GM10248 (cell line): ENCODE data around the gene PIGV.

Experiments used
- CTCF ChIA-PET: fragments of 300-600 bp; sonication (Branson Sonifier 250); formaldehyde crosslinking; extraction: SDS; loops from one replicate; lab custom pipeline; 2021; ENCODE audit warnings: antibody characterized with exemption; lab: Yijun Ruan, JAX
- POLR2A ChIA-PET: fragments of 350-650 bp; sonication (Branson Sonifier 250); formaldehyde crosslinking; extraction: SDS; loops from one replicate; lab custom pipeline; 2020; ENCODE audit warnings: antibody characterized with exemption; lab: Yijun Ruan, JAX
- DNase-seq: peaks from one replicate; pipeline ENCODE4 v3.0.0; 2012; ENCODE audit errors: extremely low spot score
- TF ChIP-seq, protein P1 (sequence below): IDR thresholded peaks from 2 replicates; pipeline ENCODE4 v1.5.1; 2012; ENCODE audit warnings: mild to moderate bottlenecking, low read depth; ENCODE audit errors: extremely low read depth, missing control alignments, control extremely low read depth

Gene PIGV

DNA sequence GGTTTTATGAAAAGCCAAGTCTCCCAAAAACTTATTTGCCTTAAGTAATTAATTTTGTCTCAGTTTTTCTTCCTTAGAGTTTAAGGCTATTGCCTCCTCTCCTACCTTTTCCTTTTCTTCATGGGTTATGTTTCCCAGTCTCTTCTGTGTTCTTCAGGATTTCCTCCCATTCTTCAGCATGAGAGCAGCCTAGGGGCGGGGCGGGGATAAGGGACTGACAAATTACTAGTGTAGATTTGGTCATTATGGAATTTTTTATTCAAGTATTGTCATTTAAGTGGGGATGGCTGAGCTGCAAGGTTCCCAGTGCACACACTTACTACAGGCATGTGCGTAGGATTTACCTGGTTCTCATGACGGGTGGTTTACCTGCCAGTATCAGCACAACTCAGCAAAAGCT, 35.2 kb upstream of the PIGV start:
- no peak for DNase-seq
- TF ChIP-seq, protein P1, sequence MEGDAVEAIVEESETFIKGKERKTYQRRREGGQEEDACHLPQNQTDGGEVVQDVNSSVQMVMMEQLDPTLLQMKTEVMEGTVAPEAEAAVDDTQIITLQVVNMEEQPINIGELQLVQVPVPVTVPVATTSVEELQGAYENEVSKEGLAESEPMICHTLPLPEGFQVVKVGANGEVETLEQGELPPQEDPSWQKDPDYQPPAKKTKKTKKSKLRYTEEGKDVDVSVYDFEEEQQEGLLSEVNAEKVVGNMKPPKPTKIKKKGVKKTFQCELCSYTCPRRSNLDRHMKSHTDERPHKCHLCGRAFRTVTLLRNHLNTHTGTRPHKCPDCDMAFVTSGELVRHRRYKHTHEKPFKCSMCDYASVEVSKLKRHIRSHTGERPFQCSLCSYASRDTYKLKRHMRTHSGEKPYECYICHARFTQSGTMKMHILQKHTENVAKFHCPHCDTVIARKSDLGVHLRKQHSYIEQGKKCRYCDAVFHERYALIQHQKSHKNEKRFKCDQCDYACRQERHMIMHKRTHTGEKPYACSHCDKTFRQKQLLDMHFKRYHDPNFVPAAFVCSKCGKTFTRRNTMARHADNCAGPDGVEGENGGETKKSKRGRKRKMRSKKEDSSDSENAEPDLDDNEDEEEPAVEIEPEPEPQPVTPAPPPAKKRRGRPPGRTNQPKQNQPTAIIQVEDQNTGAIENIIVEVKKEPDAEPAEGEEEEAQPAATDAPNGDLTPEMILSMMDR, result no peak
- CTCF ChIA-PET, result no interaction called here
- POLR2A ChIA-PET, result no interaction called here

GRCh38 chr1:26754086-26754874, 33.5 kb upstream of the PIGV start:
- POLR2A ChIA-PET, result no interaction called here

GRCh38 chr1:26758358-26758757, 29.4 kb upstream of the PIGV start:
- ChIA-PET POLR2A (interaction anchor here (0.6 kb wide), 1 partner anchor 103 kb away, joined by 3 read pairs; no protein-coding TSS in a partner anchor), CTCF (interaction anchor here (1.5 to 3.3 kb wide), 6 partner anchors 14 to 156 kb away, joined by 3 to 18 read pairs (median 6); no protein-coding TSS in a partner anchor)
- TF ChIP-seq, protein P1, result no peak
- DNase-seq, result no peak

More at GRCh38 chr1:26754086-26754874, 33.5 kb upstream of the PIGV start:
- no peak for DNase-seq
- TF ChIP-seq, protein P1, result no peak
- CTCF ChIA-PET, result interaction anchor here (1.5 kb wide), 1 partner anchor 24 kb away, joined by 6 read pairs; no protein-coding TSS in a partner anchor

- ChIA-PET CTCF (interaction anchor here (1.4 to 3.3 kb wide), 6 partner anchors 12 to 62 kb away, joined by 3 to 18 read pairs (median 6); no protein-coding TSS in a partner anchor), POLR2A (no interaction called here)
- no peak for DNase-seq
- TF ChIP-seq, protein P1, result no peak
Observed at GRCh38 chr1:26759531-26759930, 28.2 kb upstream of the PIGV start.

- ChIA-PET CTCF (interaction anchor here (1.2 kb wide), 1 partner anchor 18 kb away, joined by 3 read pairs; no protein-coding TSS in a partner anchor), POLR2A (no interaction called here)
Observed at GRCh38 chr1:26761217-26761616, 26.5 kb upstream of the PIGV start.

DNA sequence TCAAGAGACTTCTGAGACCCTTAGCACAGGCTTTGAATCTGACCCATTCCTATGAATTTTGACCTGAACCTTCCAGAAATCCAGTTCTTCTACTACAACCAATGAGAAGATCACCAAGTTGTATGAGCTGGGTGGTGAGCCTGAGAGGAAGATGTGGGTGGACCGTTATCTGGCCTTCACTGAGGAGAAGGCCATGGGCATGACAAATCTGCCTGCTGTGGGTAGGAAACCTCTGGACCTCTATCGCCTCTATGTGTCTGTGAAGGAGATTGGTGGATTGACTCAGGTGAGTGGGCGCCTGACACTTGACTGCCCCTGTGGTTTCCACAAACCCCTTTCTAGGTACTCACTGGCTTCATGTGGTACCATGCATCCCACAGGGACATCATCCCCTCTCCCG, 20.0 kb upstream of the PIGV start:
- CTCF ChIA-PET, result interaction anchor here (0.6 to 1.7 kb wide), 3 partner anchors 16 to 27 kb away, joined by 3 read pairs; no protein-coding TSS in a partner anchor
- TF ChIP-seq, protein P1, result no peak

More at GRCh38 chr1:26761217-26761616, 26.5 kb upstream of the PIGV start:
- DNase-seq, result no peak
- TF ChIP-seq, protein P1, result no peak

More for the DNA sequence above, 20.0 kb upstream of the PIGV start:
- no peak for DNase-seq
- POLR2A ChIA-PET, result no interaction called here
